Muscle layer of duodenum (tissue), 2 donors: ENCODE data around the gene RASAL2.
A peak's percentile ranks its signal among the peaks of the same experiment; 100 is the strongest.
"Not testable (repeated sequence)": the region's sequence is repeated elsewhere in the genome, so short reads cannot be mapped to it uniquely, and the experiment has no call there.

Experiments
- H3K27ac ChIP-seq: one replicate; pipeline ENCODE4 v1.7.0; 2013; ENCODE audit warnings: mild to moderate bottlenecking, low read length
- H3K27me3 ChIP-seq: one replicate; pipeline ENCODE4 v1.7.0; 2013; ENCODE audit warnings: low read depth, mild to moderate bottlenecking, control low read depth, low read length
- H3K36me3 ChIP-seq, 2 donors: one replicate each; pipeline ENCODE4 v1.7.0; 2013; ENCODE audit warnings: low read length in 2 of 2, control low read depth in 1 of 2, mild to moderate bottlenecking in 1 of 2; ENCODE audit not compliant: insufficient read depth in 2 of 2, control insufficient read depth in 1 of 2
- H3K4me1 ChIP-seq, 2 donors: one replicate each; pipeline ENCODE4 v1.7.0; 2013; ENCODE audit warnings: low read length in 2 of 2, mild to moderate bottlenecking in 2 of 2, control low read depth in 1 of 2, moderate library complexity in 1 of 2; ENCODE audit not compliant: insufficient read depth in 2 of 2, control insufficient read depth in 1 of 2
- H3K4me3 ChIP-seq, 2 donors: one replicate each; pipeline ENCODE4 v1.7.0; 2013; ENCODE audit warnings: low read length in 2 of 2, low read depth in 1 of 2, mild to moderate bottlenecking in 1 of 2
- H3K9me3 ChIP-seq, 2 donors: one replicate each; pipeline ENCODE4 v1.7.0; 2013; ENCODE audit warnings: low read length in 2 of 2, control low read depth in 1 of 2, mild to moderate bottlenecking in 1 of 2; ENCODE audit not compliant: control insufficient read depth in 1 of 2
- donor health status: healthy.

Gene RASAL2

DNA sequence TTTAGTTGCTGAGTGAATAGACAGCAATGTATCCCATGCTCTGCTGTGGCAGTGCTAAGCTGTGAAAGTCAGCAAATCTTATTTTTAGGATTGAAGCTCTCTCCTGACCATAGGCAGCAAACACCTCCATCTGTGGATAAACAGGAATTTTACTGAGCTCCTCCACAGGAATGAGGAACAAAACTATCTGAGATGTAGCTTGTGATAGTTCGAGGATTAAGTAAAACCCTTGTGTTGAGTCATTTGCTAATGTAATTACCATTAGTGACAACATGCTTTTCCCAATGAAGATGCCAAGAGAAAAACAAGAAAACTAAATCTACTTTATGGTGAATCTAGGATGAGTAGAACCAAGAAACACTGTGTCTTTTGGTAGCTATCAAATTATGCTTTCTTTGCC, 280.1 kb downstream of the RASAL2 start:
- Histone ChIP-seq H3K27ac (no peak overlapping the region), H3K27me3 (no peaks in the 10 kb centered on the region), H3K9me3 (no peaks in the 10 kb centered on the region), H3K4me3 (no peak overlapping the region), H3K36me3 (no peaks in the 10 kb centered on the region), H3K4me1 (peaks cover 0 to 5% of the 10 kb centered on the region in 2 donors)

- Histone ChIP-seq H3K27me3 (no peaks in the 10 kb centered on the region), H3K36me3 (no peaks in the 10 kb centered on the region), H3K9me3 (no peaks in the 10 kb centered on the region), H3K4me3 (no peak overlapping the region), H3K27ac (no peak overlapping the region), H3K4me1 (peaks cover 0 to 5% of the 10 kb centered on the region in 2 donors)
Observed at GRCh38 chr1:178376008-178376407, 282.1 kb downstream of the RASAL2 start.

DNA sequence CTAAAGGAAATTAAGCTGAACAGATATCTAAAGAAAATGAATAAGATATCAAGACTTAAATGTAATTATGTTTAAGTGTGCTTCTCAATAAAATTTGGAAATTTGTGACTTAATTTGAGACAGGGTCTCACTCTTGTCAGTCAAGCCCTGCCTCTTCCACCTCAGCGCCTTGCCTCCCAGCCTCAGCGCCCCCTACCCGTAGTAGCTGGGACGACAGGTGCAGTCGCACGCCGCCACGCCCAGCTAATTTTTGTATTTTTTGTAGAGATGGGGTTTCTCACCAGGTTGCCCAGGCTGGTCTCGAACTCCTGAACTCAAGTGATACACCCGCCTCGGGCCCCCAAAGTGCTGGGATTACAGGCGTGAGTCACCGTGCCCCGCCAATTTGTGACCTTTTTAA, 285.9 kb downstream of the RASAL2 start:
- no peak overlapping the region for H3K4me3 ChIP-seq
- no peaks in the 10 kb centered on the region for H3K27me3 ChIP-seq
- no peaks in the 10 kb centered on the region for H3K4me1 ChIP-seq
- no peaks in the 10 kb centered on the region for H3K9me3 ChIP-seq
- H3K27ac ChIP-seq: no peak overlapping the region
- H3K36me3 ChIP-seq: no peaks in the 10 kb centered on the region

DNA sequence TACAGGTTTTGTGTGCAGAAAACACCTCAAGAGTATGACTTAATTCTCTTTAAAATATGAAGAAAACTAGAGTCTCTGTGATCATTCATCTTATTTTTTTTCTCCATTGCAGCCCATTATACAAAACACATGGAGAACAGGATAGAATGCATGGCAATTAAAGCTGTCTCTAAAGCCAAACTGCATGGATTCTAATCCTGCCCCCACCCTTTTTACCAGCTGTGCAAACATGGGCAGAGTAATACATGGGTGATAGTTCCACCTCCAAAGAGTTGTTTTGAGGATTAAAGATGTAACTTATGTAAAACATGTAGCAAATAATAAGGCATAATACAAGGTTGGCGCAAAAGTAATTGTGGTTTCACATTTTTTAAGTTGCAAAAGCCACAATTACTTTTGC, 288.5 kb downstream of the RASAL2 start:
- no peaks in the 10 kb centered on the region for H3K36me3 ChIP-seq
- no peaks in the 10 kb centered on the region for H3K9me3 ChIP-seq
- no peaks in the 10 kb centered on the region for H3K4me1 ChIP-seq
- no peak overlapping the region for H3K4me3 ChIP-seq
- no peaks in the 10 kb centered on the region for H3K27me3 ChIP-seq
- no peak overlapping the region for H3K27ac ChIP-seq

DNA sequence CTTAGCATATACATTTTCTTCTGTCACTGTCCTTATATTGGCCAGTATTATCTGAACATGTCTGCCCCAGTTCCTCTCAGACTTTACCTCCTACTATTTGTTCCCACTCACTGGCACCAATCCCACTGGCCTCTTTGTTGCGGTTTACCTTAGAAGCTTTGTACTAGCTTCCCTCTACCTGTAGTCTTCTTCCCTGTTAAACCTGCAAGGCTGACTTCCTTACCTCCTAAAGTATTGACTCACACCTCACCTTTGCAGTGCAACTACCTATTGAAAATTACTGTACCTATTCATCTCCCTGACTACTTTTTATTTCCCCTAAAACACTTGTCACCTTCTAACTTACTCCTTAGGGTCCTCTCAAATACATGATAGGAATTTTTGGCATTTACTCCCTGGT, 291.8 kb downstream of the RASAL2 start:
- no peaks in the 10 kb centered on the region for H3K27me3 ChIP-seq
- no peaks in the 10 kb centered on the region for H3K36me3 ChIP-seq
- H3K4me1 ChIP-seq: peaks cover 0 to 14% of the 10 kb centered on the region in 2 donors
- no peak overlapping the region for H3K27ac ChIP-seq
- H3K4me3 ChIP-seq: no peak overlapping the region
- H3K9me3 ChIP-seq: no peaks in the 10 kb centered on the region

DNA sequence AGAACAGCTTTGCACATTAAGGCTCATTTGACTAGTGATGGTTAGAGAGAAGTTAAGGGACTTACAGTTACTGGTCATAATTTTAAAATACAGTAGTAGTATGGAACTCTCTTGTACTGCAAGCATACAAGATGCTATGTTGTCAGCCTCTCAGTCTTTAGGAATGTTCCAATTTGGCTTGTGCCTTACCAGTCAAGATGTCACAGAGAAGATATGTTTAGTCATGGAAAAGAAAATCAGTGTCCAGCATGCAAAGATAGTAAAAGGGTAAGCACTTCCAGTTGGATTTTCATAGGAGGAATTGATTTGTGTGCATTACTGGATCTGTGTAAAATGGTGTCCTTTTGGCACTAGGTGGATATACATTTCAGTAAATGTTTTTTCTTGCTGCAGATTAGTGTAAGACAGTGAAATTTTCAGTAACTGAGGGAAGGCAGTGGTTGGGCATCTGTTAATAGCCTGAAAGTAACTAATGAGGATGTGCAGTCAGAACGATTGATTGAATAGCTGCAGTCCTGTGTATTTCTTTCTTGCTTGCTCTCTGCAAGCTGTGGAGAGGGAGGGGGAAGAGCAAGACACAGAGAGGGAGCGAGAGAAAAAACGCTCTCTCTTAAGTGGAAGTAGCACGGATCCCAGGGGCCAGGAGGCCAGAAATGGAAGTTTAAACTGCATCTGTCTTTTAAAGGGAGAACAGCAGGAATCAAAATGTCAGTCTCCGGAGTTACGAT, 294.7 kb downstream of the RASAL2 start:
- peak overlapping the region in 1 of 2 donors; percentile 32 for H3K4me3 ChIP-seq
- H3K27ac ChIP-seq: no peak overlapping the region
- no peaks in the 10 kb centered on the region for H3K27me3 ChIP-seq
- H3K4me1 ChIP-seq: peaks cover 0 to 14% of the 10 kb centered on the region in 2 donors
- no peaks in the 10 kb centered on the region for H3K36me3 ChIP-seq
- no peaks in the 10 kb centered on the region for H3K9me3 ChIP-seq

DNA sequence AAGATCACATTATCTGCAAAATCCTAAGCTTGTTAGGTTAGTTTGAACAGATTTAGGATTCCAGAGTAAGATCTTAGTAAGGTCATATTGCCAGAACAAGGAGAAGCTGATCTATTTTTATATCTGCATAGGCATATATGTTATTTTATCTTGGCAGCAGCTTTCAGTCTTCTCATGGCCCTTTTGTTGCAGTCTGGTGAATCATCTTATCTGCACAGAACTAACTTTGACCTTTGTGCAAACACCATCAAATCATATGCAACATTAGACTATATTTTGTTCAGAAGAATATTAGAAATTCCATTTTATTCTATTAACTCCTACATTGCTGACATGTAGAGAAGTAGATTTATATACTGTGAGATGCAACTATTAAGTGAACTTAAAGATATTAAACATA, 295.5 kb downstream of the RASAL2 start:
- peaks cover 0 to 15% of the 10 kb centered on the region in 2 donors for H3K4me1 ChIP-seq
- no peaks in the 10 kb centered on the region for H3K36me3 ChIP-seq
- no peak overlapping the region for H3K27ac ChIP-seq
- H3K27me3 ChIP-seq: no peaks in the 10 kb centered on the region
- no peaks in the 10 kb centered on the region for H3K9me3 ChIP-seq
- H3K4me3 ChIP-seq: no peak overlapping the region

DNA sequence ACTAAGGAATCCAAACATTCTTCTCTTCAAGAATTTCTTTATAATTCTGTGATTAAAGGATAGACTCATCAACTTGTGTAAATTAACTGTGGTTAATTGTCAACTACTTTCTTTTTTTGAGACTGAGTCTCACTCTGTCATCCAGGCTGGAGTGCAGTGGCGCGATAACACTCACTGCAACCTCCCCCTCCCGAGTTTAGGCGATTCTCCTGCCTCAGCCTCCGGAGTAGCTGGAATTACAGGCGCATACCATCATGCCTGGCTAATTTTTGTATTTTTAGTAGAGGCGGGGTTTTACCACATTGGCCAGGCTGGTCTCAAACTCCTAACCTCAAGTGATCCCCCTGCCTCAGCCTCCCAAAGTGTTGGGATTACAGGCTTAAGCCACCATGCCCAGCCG, 296.4 kb downstream of the RASAL2 start:
- not testable (repeated sequence) for H3K36me3 ChIP-seq, H3K9me3 ChIP-seq, H3K27me3 ChIP-seq, H3K4me3 ChIP-seq, H3K27ac ChIP-seq
- peaks cover 0 to 18% of the 10 kb centered on the region in 2 donors for H3K4me1 ChIP-seq

- Histone ChIP-seq H3K9me3 (no peaks in the 10 kb centered on the region), H3K27me3 (no peaks in the 10 kb centered on the region), H3K27ac (no peak overlapping the region), H3K36me3 (no peaks in the 10 kb centered on the region), H3K4me1 (peaks cover 0 to 15% of the 10 kb centered on the region in 2 donors), H3K4me3 (no peak overlapping the region)
Observed at GRCh38 chr1:178393370-178393769, 299.5 kb downstream of the RASAL2 start.

DNA sequence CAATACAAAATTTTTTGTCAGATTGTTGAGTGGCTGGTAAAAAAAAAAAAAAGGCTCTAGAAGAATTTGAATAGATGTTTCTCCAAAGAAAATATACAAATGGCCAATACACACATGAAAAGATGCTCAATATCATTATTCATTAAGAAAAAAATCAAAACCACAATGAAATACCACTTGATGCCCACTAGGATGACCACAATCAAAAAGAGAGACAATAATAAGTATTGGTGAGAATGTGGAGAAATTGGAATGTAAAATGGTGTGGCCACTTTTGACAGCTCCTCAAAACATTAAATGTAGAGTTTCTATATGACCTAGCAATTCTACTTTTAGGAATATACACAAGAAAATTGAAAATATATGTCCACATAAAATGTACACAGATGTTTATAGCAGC, 302.9 kb downstream of the RASAL2 start:
- Histone ChIP-seq H3K4me3 (no peak overlapping the region), H3K27ac (no peak overlapping the region), H3K9me3 (no peaks in the 10 kb centered on the region)

GRCh38 chr1:178397678-178398077, 303.8 kb downstream of the RASAL2 start:
- peaks cover 0 to 4% of the 10 kb centered on the region in 2 donors for H3K4me1 ChIP-seq

More for the DNA sequence above, 302.9 kb downstream of the RASAL2 start:
- Histone ChIP-seq H3K27me3 (no peaks in the 10 kb centered on the region), H3K4me1 (peaks cover 0 to 4% of the 10 kb centered on the region in 2 donors), H3K36me3 (no peaks in the 10 kb centered on the region)

DNA sequence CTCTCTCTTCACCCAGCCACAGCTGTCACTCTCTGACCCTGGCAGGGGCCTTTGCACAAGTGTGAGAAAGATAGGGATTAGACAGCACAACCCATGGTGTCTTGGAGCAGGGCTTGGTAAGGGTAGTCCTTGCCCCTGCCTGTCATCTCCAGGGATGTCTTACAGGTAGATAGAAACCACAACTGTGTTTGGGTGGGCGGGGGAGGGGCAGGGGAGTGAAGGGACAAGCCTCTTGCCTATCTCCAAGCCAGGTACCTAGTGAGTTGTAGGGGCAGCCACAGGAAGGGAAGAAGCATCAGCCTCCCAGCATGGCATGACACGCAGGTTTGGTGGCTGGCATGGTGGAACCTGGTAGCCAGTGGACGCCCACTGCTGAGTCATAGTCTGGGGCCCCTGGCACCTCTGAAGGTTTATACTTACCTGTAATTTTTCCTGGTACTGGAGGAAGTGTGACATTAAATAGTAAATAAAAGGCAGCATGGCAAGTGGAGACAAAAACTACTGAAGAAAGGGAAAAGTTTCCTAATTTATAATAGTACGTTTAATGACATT, 305.3 kb downstream of the RASAL2 start:
- no peak overlapping the region for H3K27ac ChIP-seq
- H3K36me3 ChIP-seq: no peaks in the 10 kb centered on the region
- peaks cover 0 to 4% of the 10 kb centered on the region in 2 donors for H3K4me1 ChIP-seq
- no peaks in the 10 kb centered on the region for H3K27me3 ChIP-seq
- H3K9me3 ChIP-seq: no peaks in the 10 kb centered on the region
- H3K4me3 ChIP-seq: no peak overlapping the region

More at GRCh38 chr1:178397678-178398077, 303.8 kb downstream of the RASAL2 start:
- Histone ChIP-seq H3K9me3 (no peaks in the 10 kb centered on the region), H3K27me3 (no peaks in the 10 kb centered on the region), H3K4me3 (no peak overlapping the region), H3K27ac (no peak overlapping the region), H3K36me3 (no peaks in the 10 kb centered on the region)
